Measurements from ENCODE around the gene CISTR. TPM values are rescaled to one million over a fixed set of nuclear protein-coding genes. Genes with fewer than 3 reads are reported as not detected.

The CISTR gene
- total and polyA plus RNA-seq, 11 donors, result 0.24 to 4.4 (median 2.2) TPM; not detected in 1

DNA sequence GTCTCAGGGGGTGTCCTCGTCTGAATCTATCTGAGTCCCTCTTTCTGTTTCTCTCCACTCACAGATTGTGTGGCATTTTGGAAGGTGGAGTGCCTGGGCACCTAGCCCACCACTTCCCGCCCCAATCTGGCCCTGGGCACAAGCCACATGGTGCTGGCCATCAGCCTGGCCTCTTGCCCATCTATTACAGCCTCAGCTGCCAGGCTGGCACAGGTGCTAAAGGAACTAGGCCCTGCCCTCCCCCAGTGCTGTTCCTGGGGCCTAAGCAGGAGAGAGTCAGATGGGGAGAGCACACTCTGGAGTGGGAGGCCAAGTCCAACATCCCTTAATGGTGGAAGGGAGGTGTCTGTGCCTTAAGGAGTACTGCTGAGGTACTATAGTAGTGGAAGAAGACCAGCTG is 16.2 kb downstream of the CISTR start:
- peaks cover 0 to 49% (median 29%) of the 10 kb centered on the region in 9 donors for H3K27me3 ChIP-seq
- H3K9me3 ChIP-seq, result no peaks in the 10 kb centered on the region
- intact Hi-C loops (cut with DNase I), result no loop called here
- H3K4me1 ChIP-seq, result peaks cover 0 to 26% (median 11%) of the 10 kb centered on the region in 12 donors
- DNase-seq (peak in 3 of 5 donors; percentile 41 to 63 (median 56)), ATAC-seq (peak; percentile 47 to 78 (median 66))
- no peak overlapping the region for H3K27ac ChIP-seq
- no peak overlapping the region for H3K4me3 ChIP-seq
- no peaks in the 10 kb centered on the region for H3K36me3 ChIP-seq
- TF ChIP-seq POLR2A (IDR thresholded peaks at IDR 0.05), result no peak
- TF ChIP-seq, protein P1, sequence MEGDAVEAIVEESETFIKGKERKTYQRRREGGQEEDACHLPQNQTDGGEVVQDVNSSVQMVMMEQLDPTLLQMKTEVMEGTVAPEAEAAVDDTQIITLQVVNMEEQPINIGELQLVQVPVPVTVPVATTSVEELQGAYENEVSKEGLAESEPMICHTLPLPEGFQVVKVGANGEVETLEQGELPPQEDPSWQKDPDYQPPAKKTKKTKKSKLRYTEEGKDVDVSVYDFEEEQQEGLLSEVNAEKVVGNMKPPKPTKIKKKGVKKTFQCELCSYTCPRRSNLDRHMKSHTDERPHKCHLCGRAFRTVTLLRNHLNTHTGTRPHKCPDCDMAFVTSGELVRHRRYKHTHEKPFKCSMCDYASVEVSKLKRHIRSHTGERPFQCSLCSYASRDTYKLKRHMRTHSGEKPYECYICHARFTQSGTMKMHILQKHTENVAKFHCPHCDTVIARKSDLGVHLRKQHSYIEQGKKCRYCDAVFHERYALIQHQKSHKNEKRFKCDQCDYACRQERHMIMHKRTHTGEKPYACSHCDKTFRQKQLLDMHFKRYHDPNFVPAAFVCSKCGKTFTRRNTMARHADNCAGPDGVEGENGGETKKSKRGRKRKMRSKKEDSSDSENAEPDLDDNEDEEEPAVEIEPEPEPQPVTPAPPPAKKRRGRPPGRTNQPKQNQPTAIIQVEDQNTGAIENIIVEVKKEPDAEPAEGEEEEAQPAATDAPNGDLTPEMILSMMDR (IDR thresholded peaks at IDR 0.05), result no peak
- 28 to 39% (median 34%) methylated on average over 2 of the region's 2 CpGs for whole genome bisulfite sequencing, 4 donors

DNA sequence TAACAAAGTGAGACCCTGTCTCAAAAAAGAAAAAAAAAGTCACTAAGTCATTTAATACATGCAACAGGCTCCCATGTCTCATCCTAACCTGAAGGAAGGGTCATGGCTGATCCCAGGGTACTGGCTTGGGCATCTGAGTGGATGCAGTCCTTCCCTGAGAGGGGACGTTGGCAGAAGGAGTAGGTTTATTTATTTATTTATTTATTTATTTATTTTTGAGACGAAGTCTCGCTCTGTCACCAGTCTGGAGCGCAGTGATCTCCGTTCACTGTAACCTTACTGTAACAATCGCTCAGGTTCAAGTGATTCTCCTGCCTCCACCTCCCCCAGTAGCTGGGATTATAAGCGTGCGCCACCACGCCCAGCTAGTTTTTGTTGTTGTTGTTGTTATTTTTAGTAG is 17.4 kb downstream of the CISTR start:
- intact Hi-C loops (cut with DNase I), result no loop called here
- TF ChIP-seq, protein P1 (IDR thresholded peaks at IDR 0.05), result no peak
- no peak for TF ChIP-seq POLR2A (IDR thresholded peaks at IDR 0.05)
- no peaks in the 10 kb centered on the region for H3K9me3 ChIP-seq
- DNase-seq (no peak), ATAC-seq (no peak)
- WGBS, 4 donors, result 88 to 93% (median 90%) methylated on average over 9 of the region's 9 CpGs
- peaks cover 0 to 19% (median 4%) of the 10 kb centered on the region in 12 donors for H3K4me1 ChIP-seq
- peaks cover 0 to 39% (median 18%) of the 10 kb centered on the region in 9 donors for H3K27me3 ChIP-seq
- H3K4me3 ChIP-seq, result no peak overlapping the region
- no peak overlapping the region for H3K27ac ChIP-seq
- H3K36me3 ChIP-seq, result no peaks in the 10 kb centered on the region

DNA sequence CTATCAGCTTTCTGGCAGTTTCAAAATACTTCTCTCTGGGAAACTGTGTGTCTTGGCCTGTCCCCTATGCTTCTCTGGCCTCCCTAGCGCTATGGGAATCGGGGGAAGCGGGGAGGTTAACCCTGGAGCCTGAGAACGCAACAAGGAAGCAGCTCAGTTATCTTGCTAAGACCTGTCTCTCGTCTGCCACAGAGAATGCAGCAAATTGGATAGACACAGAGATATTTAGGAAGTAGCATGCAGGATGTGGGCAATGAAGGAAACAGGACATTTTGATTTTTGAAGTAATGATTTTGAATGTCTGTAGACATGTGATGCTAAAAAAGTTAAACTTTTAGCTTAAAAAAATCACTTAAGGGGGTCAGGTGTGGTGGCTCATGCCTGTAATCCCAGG is 18.0 kb downstream of the CISTR start:
- no peak for DNase-seq
- Histone ChIP-seq H3K36me3 (no peaks in the 10 kb centered on the region), H3K27ac (no peak overlapping the region), H3K9me3 (no peaks in the 10 kb centered on the region), H3K27me3 (peaks cover 0 to 33% (median 12%) of the 10 kb centered on the region in 9 donors), H3K4me1 (peaks cover 0 to 13% (median 0%) of the 10 kb centered on the region in 12 donors), H3K4me3 (no peak overlapping the region)
- TF ChIP-seq, protein P1 (IDR thresholded peaks at IDR 0.05), result no peak
- no peak for TF ChIP-seq POLR2A (IDR thresholded peaks at IDR 0.05)
- ATAC-seq, result no peak
- intact Hi-C loops (cut with DNase I), result no loop called here
- WGBS, 4 donors, result 54 to 60% (median 58%) methylated on average over 5 of the region's 5 CpGs

DNA sequence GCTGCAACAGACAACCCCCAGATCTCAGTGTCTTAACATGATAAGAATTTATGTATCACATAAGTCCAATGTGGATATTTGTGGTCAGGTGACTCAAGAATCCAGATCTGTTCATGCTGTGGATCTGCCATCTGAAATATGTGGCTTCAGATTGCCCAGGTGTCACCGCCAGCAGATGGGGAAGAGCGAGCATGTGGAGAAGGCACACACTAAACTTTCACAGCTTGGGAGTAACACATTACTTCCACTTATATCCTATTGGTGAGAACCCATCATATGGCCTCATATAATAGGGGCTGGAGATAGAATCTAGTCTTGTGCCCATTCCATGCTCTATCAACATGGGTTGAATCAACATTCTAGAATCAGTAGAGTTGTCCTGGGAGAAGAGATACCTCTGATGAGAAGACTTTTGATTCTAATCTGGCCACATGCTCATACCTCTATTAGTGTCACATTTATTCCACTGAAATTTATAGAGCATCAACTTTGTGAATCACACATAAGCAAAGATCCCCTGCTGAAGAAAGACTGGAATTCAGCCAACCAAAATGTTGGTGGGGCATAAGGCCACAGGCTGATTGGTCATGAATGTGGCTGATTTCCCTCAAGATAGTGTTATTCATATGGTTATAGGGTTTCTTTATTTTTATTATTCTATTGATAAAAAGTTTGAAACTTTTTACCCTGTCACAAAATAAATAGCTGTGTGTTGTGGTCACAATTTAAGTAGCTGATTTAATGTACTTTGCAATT is 18.6 kb downstream of the CISTR start:
- Histone ChIP-seq H3K4me3 (no peak overlapping the region), H3K36me3 (no peaks in the 10 kb centered on the region), H3K27me3 (peaks cover 0 to 27% (median 7%) of the 10 kb centered on the region in 9 donors), H3K4me1 (peaks cover 0 to 8% (median 0%) of the 10 kb centered on the region in 12 donors), H3K9me3 (no peaks in the 10 kb centered on the region), H3K27ac (no peak overlapping the region)
- no peak for ATAC-seq
- whole genome bisulfite sequencing, 4 donors, result 85 to 100% (median 97%) methylated on average over 2 of the region's 2 CpGs
- TF ChIP-seq, protein P1 (IDR thresholded peaks at IDR 0.05), result no peak
- TF ChIP-seq POLR2A (IDR thresholded peaks at IDR 0.05), result no peak
- intact Hi-C loops (cut with DNase I), result no loop called here
- DNase-seq, result no peak

Measured in heart left ventricle (tissue), 16 donors.